Subcutaneous adipose tissue (tissue), 4 donors: ENCODE measurements around the gene UBE3A. TPM values are rescaled to one million over a fixed set of nuclear protein-coding genes. Genes with fewer than 3 reads are reported as not detected.

Source experiments
- total RNA-seq, 4 donors: library from RNA; depleted of rRNA; stranded (reverse); fragments of >200 nt; gene quantifications; one replicate each; pipeline ENCODE4 v1.1.0, GENCODE V29; 2016
- TF ChIP-seq, protein P1 (sequence below): fragments of 450-650 bp; IDR thresholded peaks from one replicate; pipeline ENCODE4 v1.5.1; 2016; ENCODE audit warnings: low read depth, mild to moderate bottlenecking, control low read depth, antibody characterized with exemption, moderate library complexity

UBE3A gene
- total RNA-seq, 4 donors from 2014 or later: 56.7 to 94.6 (median 64.8) TPM

DNA sequence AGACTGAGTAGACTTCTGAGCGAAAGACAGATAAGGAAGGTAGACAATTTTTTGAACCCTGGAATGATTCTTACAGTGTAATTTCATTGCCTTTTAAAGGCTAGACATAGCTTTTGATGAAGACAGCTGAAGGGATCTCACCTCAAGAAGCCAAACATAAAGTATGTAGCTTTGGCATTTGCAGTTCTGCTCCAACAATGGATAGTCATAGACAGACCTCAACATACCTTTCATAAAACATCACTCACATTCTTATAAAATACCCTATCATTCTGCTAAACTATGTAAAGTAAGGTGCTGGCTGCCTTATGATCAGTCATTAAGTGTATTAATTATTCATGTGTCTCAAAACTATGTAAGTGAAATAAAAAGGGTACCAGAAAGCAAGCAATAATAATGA, 70.0 kb downstream of the UBE3A start:
- TF ChIP-seq, protein P1, sequence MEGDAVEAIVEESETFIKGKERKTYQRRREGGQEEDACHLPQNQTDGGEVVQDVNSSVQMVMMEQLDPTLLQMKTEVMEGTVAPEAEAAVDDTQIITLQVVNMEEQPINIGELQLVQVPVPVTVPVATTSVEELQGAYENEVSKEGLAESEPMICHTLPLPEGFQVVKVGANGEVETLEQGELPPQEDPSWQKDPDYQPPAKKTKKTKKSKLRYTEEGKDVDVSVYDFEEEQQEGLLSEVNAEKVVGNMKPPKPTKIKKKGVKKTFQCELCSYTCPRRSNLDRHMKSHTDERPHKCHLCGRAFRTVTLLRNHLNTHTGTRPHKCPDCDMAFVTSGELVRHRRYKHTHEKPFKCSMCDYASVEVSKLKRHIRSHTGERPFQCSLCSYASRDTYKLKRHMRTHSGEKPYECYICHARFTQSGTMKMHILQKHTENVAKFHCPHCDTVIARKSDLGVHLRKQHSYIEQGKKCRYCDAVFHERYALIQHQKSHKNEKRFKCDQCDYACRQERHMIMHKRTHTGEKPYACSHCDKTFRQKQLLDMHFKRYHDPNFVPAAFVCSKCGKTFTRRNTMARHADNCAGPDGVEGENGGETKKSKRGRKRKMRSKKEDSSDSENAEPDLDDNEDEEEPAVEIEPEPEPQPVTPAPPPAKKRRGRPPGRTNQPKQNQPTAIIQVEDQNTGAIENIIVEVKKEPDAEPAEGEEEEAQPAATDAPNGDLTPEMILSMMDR: no peak

DNA sequence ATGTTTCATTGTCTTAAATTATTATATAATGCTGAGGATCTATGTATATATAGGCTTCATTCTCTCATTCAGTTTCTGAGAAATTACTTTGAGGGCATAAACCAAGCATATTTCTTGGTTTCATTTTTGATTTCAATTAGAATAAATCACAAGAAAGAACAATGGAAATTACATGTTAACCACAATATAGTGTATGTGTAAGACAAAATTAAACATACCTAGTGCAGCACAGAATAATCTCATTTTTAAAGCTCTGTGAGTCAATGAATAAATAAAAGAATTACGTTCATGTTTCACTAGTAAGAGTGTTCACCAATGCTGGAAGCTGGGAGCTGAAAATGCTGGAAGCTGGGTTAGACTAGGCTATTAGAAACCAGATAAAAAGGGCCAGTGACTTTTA, 72.8 kb downstream of the UBE3A start:
- TF ChIP-seq, protein P1: no peak

DNA sequence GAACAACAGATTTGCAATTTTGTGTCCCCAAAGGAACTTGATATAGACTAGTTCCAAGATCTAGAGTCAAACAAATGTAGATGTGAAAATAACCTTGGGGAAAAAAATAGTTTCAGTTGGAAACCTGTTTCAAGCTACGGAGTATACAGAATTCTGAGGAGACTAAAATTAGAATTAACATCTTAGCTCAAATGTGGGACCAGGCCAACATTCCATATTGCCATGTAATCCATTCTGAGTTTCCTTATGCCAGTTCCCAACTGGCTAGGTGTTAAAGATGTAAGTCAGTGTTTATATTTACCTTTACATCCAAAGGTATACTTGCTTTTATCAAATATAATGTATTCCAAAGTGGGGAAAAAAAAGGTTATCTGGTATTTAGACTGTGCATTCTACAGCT, 76.3 kb downstream of the UBE3A start:
- TF ChIP-seq, protein P1: no peak

DNA sequence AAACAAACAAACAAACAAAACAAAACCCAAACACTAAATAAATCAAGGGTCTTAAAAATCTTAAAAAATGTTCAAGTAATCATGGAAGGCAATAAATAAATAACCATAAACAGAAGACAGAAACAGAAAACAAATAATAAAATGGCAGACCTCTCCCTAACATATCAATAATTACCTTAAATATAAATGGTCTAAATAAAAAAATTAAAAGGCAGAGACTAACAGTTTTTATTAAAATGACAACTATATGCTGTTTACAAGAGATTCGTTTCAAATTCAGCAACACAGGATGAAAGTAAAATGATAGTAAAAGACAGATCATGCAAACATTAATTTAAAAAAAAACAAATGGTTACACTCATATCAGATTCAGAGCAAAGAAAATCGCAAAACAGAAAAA, 91.1 kb downstream of the UBE3A start:
- TF ChIP-seq, protein P1: no peak

DNA sequence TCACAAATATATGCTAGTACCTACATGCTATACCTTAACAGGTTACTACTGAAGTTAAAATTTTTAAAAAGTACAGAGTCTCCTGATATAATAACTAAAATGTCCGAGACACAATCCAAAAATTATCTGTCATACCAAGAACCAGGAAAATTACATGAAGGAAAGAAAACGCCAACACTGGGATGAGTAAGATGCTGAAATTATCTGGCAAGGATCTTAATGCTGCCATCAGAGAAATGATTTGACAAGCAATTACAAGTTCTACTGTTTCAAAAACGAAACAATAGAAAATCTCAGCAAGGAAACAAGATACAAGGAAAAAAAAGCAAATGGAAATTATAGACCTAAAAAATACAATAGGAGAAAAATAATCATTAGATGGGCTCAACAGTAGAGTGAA, 92.5 kb downstream of the UBE3A start:
- TF ChIP-seq, protein P1: no peak

DNA sequence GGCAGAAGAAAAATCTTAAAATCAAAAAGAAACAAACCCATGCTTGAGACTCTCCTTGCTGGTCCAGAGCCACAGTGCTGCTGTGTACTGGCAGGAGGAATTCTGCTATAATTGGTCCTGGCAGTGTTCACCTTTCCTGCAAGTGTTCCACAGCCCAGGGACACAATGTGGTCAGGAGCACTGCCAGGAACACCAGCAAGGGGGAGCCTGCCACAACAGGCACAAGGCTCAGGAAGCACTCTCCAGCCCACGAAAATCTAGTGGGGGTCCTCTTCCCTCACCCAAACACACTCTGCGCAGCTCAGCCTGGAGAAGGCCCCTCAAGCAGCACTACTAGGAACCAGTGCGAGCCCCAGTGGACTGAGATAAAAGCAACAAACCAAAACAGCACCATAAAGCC, 92.9 kb downstream of the UBE3A start:
- TF ChIP-seq, protein P1: no peak

DNA sequence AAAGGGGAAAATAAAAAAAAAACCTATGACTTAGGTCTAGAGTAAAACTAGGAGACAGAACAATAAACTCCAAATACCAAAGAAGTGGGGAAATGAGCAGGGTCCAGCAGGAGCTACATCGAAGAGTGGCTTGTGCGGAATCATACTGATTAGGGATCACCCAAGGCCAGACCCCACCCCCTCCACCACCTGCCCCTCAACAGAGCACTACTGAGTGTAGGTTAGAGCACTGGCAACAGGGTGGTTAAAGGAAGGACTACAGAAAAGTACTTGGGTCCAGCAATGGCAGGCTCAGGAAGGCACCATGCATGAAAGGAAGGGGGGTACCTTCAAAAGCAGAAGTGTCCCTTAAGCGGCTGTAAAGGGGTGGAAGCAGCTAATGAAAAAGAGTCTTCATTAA, 96.2 kb downstream of the UBE3A start:
- TF ChIP-seq, protein P1: no peak
